ENCODE results near the gene SLC41A2. TPM values are rescaled to one million over a fixed set of nuclear protein-coding genes. Genes with fewer than 3 reads are reported as not detected.

Gene SLC41A2
- total RNA-seq, 1 experiment from 2014 or later: 48.1 TPM

DNA sequence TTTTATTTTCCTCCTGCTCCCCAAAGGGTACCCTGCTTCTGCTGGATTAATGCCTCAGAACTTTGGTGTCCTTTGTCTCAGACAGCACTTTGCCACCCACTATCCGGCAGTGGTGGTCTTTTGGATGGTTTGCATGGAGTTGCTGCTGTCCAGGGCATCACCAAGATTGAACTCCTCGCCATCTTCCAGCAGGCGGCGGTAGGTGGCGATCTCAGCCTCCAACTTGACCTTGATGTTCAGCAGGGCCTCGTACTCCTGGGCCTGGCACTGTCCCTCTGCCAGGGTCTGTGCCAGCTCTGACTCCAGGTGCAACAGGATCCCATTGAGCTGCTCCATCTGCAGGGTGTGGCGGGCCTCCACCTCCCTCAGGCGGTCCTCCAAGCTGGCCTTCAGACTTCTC is 18.6 kb upstream of the SLC41A2 start:
- CTCF ChIA-PET: no interaction called here
- H3K4me3 Mint-ChIP-seq (ENCODE audit: low read depth, unreplicated experiment): no peak overlapping the region
- no peak overlapping the region for H3K27ac Mint-ChIP-seq (ENCODE audit: unreplicated experiment)
- TF ChIP-seq CTCF (IDR thresholded peaks at IDR 0.05; ENCODE audit: unreplicated experiment): no peak
- no peaks in the 10 kb centered on the region for H3K27me3 Mint-ChIP-seq (ENCODE audit: unreplicated experiment)
- intact Hi-C loops (cut with micrococcal nuclease; ENCODE audit: unreplicated experiment): no loop called here
- no TSS peak for BruUV-seq (replicated peaks)
- H3K36me3 Mint-ChIP-seq (ENCODE audit: insufficient read depth, unreplicated experiment): no peaks in the 10 kb centered on the region
- no peaks in the 10 kb centered on the region for H3K4me1 Mint-ChIP-seq (ENCODE audit: low read depth, unreplicated experiment)
- no peaks in the 10 kb centered on the region for H3K9me3 Mint-ChIP-seq (ENCODE audit: low read depth, unreplicated experiment)
- DNase-seq: no peak

GRCh38 chr12:104975587-104976343 is 17.7 kb upstream of the SLC41A2 start:
- no peak for DNase-seq
- Mint-ChIP-seq H3K27ac (ENCODE audit: unreplicated experiment) (no peak overlapping the region), H3K4me1 (ENCODE audit: low read depth, unreplicated experiment) (no peaks in the 10 kb centered on the region), H3K9me3 (ENCODE audit: low read depth, unreplicated experiment) (no peaks in the 10 kb centered on the region), H3K27me3 (ENCODE audit: unreplicated experiment) (no peaks in the 10 kb centered on the region), H3K36me3 (ENCODE audit: insufficient read depth, unreplicated experiment) (no peaks in the 10 kb centered on the region), H3K4me3 (ENCODE audit: low read depth, unreplicated experiment) (no peak overlapping the region)
- intact Hi-C loops (cut with micrococcal nuclease; ENCODE audit: unreplicated experiment): no loop called here
- CTCF ChIA-PET: no interaction called here
- BruUV-seq (replicated peaks): no TSS peak
- TF ChIP-seq CTCF (IDR thresholded peaks at IDR 0.05; ENCODE audit: unreplicated experiment): no peak

DNA sequence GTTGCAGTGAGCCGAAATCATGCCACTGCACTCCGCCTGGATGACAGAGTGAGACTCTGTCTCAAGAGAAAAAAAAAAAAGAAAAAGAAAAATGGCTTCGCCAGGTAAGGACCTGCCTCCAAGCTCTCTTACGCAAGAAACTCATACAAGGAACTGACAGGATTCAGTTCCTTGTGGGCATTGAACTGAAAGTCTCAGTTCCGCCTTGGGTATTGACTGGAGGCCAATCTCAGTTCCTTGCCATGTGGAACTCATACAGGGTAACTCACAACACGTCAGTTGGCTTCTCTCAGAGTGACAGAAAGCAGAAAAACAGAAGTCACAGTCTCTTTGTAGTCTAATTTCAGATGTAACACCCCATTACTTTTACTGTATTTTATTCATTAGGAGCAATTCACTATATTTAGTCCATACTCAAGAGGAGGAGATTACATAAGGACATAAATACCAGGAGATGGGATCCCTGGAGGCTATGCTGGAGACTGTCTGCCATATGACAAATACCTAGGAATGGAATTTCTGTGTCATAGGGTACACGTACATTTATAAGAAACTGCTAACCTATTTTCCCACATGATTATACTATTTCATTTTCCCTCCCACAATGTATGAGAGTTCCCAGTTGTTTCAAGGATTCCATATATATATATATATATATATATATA is 16.7 kb upstream of the SLC41A2 start:
- H3K4me1 Mint-ChIP-seq (ENCODE audit: low read depth, unreplicated experiment): no peaks in the 10 kb centered on the region
- no peak overlapping the region for H3K4me3 Mint-ChIP-seq (ENCODE audit: low read depth, unreplicated experiment)
- BruUV-seq (replicated peaks): no TSS peak
- no peak overlapping the region for H3K27ac Mint-ChIP-seq (ENCODE audit: unreplicated experiment)
- TF ChIP-seq CTCF (IDR thresholded peaks at IDR 0.05; ENCODE audit: unreplicated experiment): no peak
- no peaks in the 10 kb centered on the region for H3K9me3 Mint-ChIP-seq (ENCODE audit: low read depth, unreplicated experiment)
- DNase-seq: no peak
- CTCF ChIA-PET: interaction anchor here (1.1 kb wide), 1 partner anchor 593 kb away, joined by 3 read pairs; no protein-coding TSS in a partner anchor
- intact Hi-C loops (cut with micrococcal nuclease; ENCODE audit: unreplicated experiment): no loop called here
- H3K27me3 Mint-ChIP-seq (ENCODE audit: unreplicated experiment): no peaks in the 10 kb centered on the region
- H3K36me3 Mint-ChIP-seq (ENCODE audit: insufficient read depth, unreplicated experiment): no peaks in the 10 kb centered on the region

DNA sequence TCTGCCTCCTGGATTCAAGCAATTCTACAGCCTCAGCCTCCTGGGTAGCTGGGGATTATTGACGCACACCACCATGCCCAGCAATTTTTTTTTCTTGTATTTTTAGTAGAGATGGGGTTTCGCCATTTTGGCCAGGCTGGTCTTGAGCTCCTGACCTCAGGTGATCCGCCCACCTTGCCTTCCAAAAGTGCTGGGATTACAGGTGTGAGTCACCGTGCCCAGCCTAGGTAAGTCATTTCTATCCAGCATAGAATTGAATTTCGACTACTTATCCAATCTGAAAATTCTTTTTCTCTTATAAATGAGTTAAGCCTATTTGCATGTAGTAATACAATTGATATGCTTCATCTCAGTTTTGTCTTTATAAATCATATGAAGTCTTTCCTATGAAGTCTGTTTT is 15.2 kb upstream of the SLC41A2 start:
- Mint-ChIP-seq H3K4me1 (ENCODE audit: low read depth, unreplicated experiment) (no peaks in the 10 kb centered on the region), H3K36me3 (ENCODE audit: insufficient read depth, unreplicated experiment) (no peaks in the 10 kb centered on the region), H3K4me3 (ENCODE audit: low read depth, unreplicated experiment) (no peak overlapping the region), H3K27ac (ENCODE audit: unreplicated experiment) (no peak overlapping the region), H3K27me3 (ENCODE audit: unreplicated experiment) (no peaks in the 10 kb centered on the region), H3K9me3 (ENCODE audit: low read depth, unreplicated experiment) (no peaks in the 10 kb centered on the region)
- DNase-seq: no peak
- intact Hi-C loops (cut with micrococcal nuclease; ENCODE audit: unreplicated experiment): no loop called here
- no TSS peak for BruUV-seq (replicated peaks)
- TF ChIP-seq CTCF (IDR thresholded peaks at IDR 0.05; ENCODE audit: unreplicated experiment): no peak
- CTCF ChIA-PET: interaction anchor here (1.0 kb wide), 1 partner anchor 20 kb away, joined by 3 read pairs; no protein-coding TSS in a partner anchor
